SK-N-SH (cell line): ENCODE measurements around the gene APP. TPM values are rescaled to one million over a fixed set of nuclear protein-coding genes. Genes with fewer than 3 reads are reported as not detected.

Experiments
- CTCF ChIA-PET: fragments of 300-600, 350-600 bp; formaldehyde crosslinking; extraction: SDS; loops from one replicate; lab custom pipeline; 2021; lab: Yijun Ruan, JAX
- POLR2A ChIA-PET: fragments of 350-600 bp; sonication (Branson Sonifier 250); formaldehyde crosslinking; extraction: SDS; loops from one replicate; lab custom pipeline; 2020; ENCODE audit warnings: antibody characterized with exemption, inconsistent platforms; lab: Yijun Ruan, JAX
- DNase-seq: peaks from one replicate; pipeline ENCODE4 v3.0.0; 2012
- H2AFZ ChIP-seq: fragments of 200-600 bp; sonication (generic); 2 replicates; pipeline ENCODE4 v1.8.1; 2016; ENCODE audit warnings: antibody characterized with exemption, mild to moderate bottlenecking, low read depth
- H3F3A ChIP-seq: fragments of 200-600 bp; sonication (generic); replicated peaks from 2 replicates; pipeline ENCODE3; 2016; ENCODE audit warnings: antibody characterized with exemption, mild to moderate bottlenecking; ENCODE audit not compliant: insufficient read depth
- H3K27ac ChIP-seq, 2 experiments: fragments of 200-500 bp in 1 of 2; fragments of 200-600 bp in 1 of 2; sonication (Bioruptor generic) in 1 of 2; sonication (generic), shearing (Covaris generic) in 1 of 2; 2 replicates each; pipeline versions ENCODE4 v1.5.1 to v1.6.1; 2014 to 2016; ENCODE audit warnings: low read depth in 2 of 2, inconsistent platforms in 1 of 2, low read length in 1 of 2, mild to moderate bottlenecking in 1 of 2, mixed read lengths in 1 of 2
- H3K27me3 ChIP-seq: fragments of 200-600 bp; sonication (generic), shearing (Covaris generic); 2 replicates; pipeline ENCODE4 v1.6.1; 2016; ENCODE audit warnings: mixed run types; ENCODE audit not compliant: insufficient read depth
- H3K36me3 ChIP-seq, 2 experiments: fragments of 200-500 bp in 1 of 2; fragments of 200-600 bp in 1 of 2; sonication (Bioruptor generic) in 1 of 2; sonication (generic) in 1 of 2; replicated peaks in 1 of 2; 2 replicates each; pipeline versions ENCODE3 to v1.5.1; 2014 to 2016; ENCODE audit warnings: low read length in 1 of 2, mild to moderate bottlenecking in 1 of 2; ENCODE audit not compliant: insufficient read depth in 2 of 2, control insufficient read depth in 1 of 2
- H3K4me1 ChIP-seq, 2 experiments: fragments of 200-500 bp in 1 of 2; fragments of 200-600 bp in 1 of 2; sonication (Bioruptor generic) in 1 of 2; sonication (generic), shearing (Covaris generic) in 1 of 2; 2 replicates each; pipeline versions ENCODE4 v1.5.1 to v1.6.1; 2014 to 2016; ENCODE audit warnings: low read depth in 1 of 2, low read length in 1 of 2, mixed run types in 1 of 2; ENCODE audit not compliant: insufficient read depth in 2 of 2, control insufficient read depth in 1 of 2
- H3K4me2 ChIP-seq: fragments of 200-600 bp; sonication (generic), shearing (Covaris generic); 2 replicates; pipeline ENCODE4 v1.6.1; 2017; ENCODE audit warnings: mixed run types
- H3K4me3 ChIP-seq, 2 experiments: fragments of 200-500 bp in 1 of 2; fragments of 200-600 bp in 1 of 2; sonication (Bioruptor generic) in 1 of 2; sonication (generic), shearing (Covaris generic) in 1 of 2; 2 replicates each; pipeline versions ENCODE4 v1.5.1 to v1.8.1; 2014 to 2016; ENCODE audit warnings: low read depth in 2 of 2, inconsistent platforms in 1 of 2, low read length in 1 of 2, mild to moderate bottlenecking in 1 of 2, mixed read lengths in 1 of 2, moderate library complexity in 1 of 2
- H3K79me2 ChIP-seq: fragments of 200-600 bp; sonication (generic); 2 replicates; pipeline ENCODE4 v1.8.1; 2017; ENCODE audit warnings: mild to moderate bottlenecking; ENCODE audit not compliant: insufficient read depth
- H3K9ac ChIP-seq: fragments of 200-600 bp; sonication (generic); 2 replicates; pipeline ENCODE4 v1.6.1; 2017; ENCODE audit warnings: mixed run types
- H3K9me2 ChIP-seq: fragments of 200-600 bp; sonication (generic); 2 replicates; pipeline ENCODE4 v1.6.1; 2017; ENCODE audit warnings: mixed run types
- H3K9me3 ChIP-seq: fragments of 200-600 bp; sonication (generic); 2 replicates; pipeline ENCODE4 v1.6.1; 2017; ENCODE audit warnings: mixed run types, mild to moderate bottlenecking, moderate library complexity
- H4K20me1 ChIP-seq: fragments of 200-600 bp; sonication (generic); 2 replicates; pipeline ENCODE4 v1.6.1; 2017; ENCODE audit warnings: mild to moderate bottlenecking, mixed run types; ENCODE audit not compliant: insufficient read depth
- CHD2 ChIP-seq: fragments of 150-350 bp; IDR thresholded peaks from 2 replicates; pipeline ENCODE4 v1.6.1; 2018; ENCODE audit warnings: low read length; ENCODE audit not compliant: partially characterized antibody
- CTCF ChIP-seq: fragments of 200-600 bp; sonication (generic); IDR thresholded peaks from 2 replicates; pipeline ENCODE4 v1.6.1; 2017; ENCODE audit warnings: antibody characterized with exemption, mild to moderate bottlenecking, moderate library complexity
- ELF1 ChIP-seq: IDR thresholded peaks from 2 replicates; pipeline ENCODE4 v1.4.0; 2012
- FOXJ3 ChIP-seq: sonication (generic); formaldehyde crosslinking; IDR thresholded peaks from 2 replicates; pipeline ENCODE4 v1.5.1; 2020; ENCODE audit warnings: mild to moderate bottlenecking, missing genetic modification reagents
- IRF3 ChIP-seq: fragments of 150-350 bp; IDR thresholded peaks from 2 replicates; pipeline ENCODE4 v1.6.1; 2016; ENCODE audit warnings: mild to moderate bottlenecking, low read depth, low read length
- MAX ChIP-seq: IDR thresholded peaks from 2 replicates; pipeline ENCODE4 v1.4.0; 2012; ENCODE audit warnings: low read depth
- MEF2A ChIP-seq: IDR thresholded peaks from 2 replicates; pipeline ENCODE4 v1.4.0; 2012; ENCODE audit warnings: low read depth, borderline replicate concordance
- MXI1 ChIP-seq: IDR thresholded peaks from 2 replicates; pipeline ENCODE4 v1.6.1; 2012; ENCODE audit warnings: mild to moderate bottlenecking, low read depth, low read length, improper control_type of control experiment
- NFIC ChIP-seq: IDR thresholded peaks from 2 replicates; pipeline ENCODE4 v1.4.0; 2012; ENCODE audit warnings: borderline replicate concordance
- PBX3 ChIP-seq: IDR thresholded peaks from 2 replicates; pipeline ENCODE4; 2012
- RAD21 ChIP-seq: IDR thresholded peaks from 2 replicates; pipeline ENCODE4 v1.6.1; 2012; ENCODE audit warnings: mild to moderate bottlenecking, low read length
- TCF12 ChIP-seq: IDR thresholded peaks from 2 replicates; pipeline ENCODE4 v1.4.0; 2012
- TEAD4 ChIP-seq: IDR thresholded peaks from 2 replicates; pipeline ENCODE4 v1.4.0; 2012; ENCODE audit warnings: mild to moderate bottlenecking, borderline replicate concordance; ENCODE audit not compliant: insufficient read depth
- USF1 ChIP-seq: IDR thresholded peaks from 2 replicates; pipeline ENCODE4 v1.4.0; 2012; ENCODE audit warnings: low read depth, borderline replicate concordance
- ZBTB33 ChIP-seq: IDR thresholded peaks from 2 replicates; pipeline ENCODE4 v1.4.0; 2012; ENCODE audit warnings: low read depth, borderline replicate concordance
- WGBS: methylation state at CpG from one replicate; pipeline ENCODE4 v1.1.6; 2017; ENCODE audit warnings: low lambda C conversion rate; 5-methylcytosine and 5-hydroxymethylcytosine counted together
- polyA plus RNA-seq, 3 experiments: library from polyadenylated mRNA; depleted of rRNA; stranded (reverse); fragments of >200 nt; gene quantifications; 2 replicates each; pipeline ENCODE4 v1.2.3, GENCODE V29; 2012

Gene APP
- polyA plus RNA-seq, 1 of the 3 experiments (the other 2 are of a cell fraction): 780 TPM

GRCh38 chr21:25913479-25913878 lies 257.1 kb downstream of the APP start:
- ChIA-PET CTCF (no interaction called here), POLR2A (no interaction called here)
- 96% methylated on average over 3 of the region's 3 CpGs for WGBS
- no peaks in the 10 kb centered on the region for H3K9me2 ChIP-seq
- no peak overlapping the region for H3K4me3 ChIP-seq
- no peaks in the 10 kb centered on the region for H3K27me3 ChIP-seq
- DNase-seq: no peak
- H3K4me2 ChIP-seq: no peak overlapping the region
- H4K20me1 ChIP-seq: no peaks in the 10 kb centered on the region
- no peak for TF ChIP-seq MEF2A
- no peak for TF ChIP-seq TEAD4
- TF ChIP-seq NFIC: no peak
- no peak for TF ChIP-seq CTCF
- no peak for TF ChIP-seq RAD21
- no peak for TF ChIP-seq ELF1
- TF ChIP-seq USF1: no peak
- TF ChIP-seq PBX3: no peak
- TF ChIP-seq FOXJ3 (CRISPR knock-in tag): no peak
- TF ChIP-seq MAX: no peak
- no peak for TF ChIP-seq TCF12
- no peak for TF ChIP-seq ZBTB33
- TF ChIP-seq MXI1: no peak
- TF ChIP-seq IRF3: no peak
- no peak for TF ChIP-seq CHD2
- no peaks in the 10 kb centered on the region for H3K9me3 ChIP-seq
- no peaks in the 10 kb centered on the region; a peak in 2 of 4 replicates for H3K4me1 ChIP-seq
- 0 out of 2 replicates have a peak, but pooled peaks cover 8% of the 10 kb centered on the region for H3K79me2 ChIP-seq
- no peak overlapping the region for H2AFZ ChIP-seq
- H3K36me3 ChIP-seq: peaks cover 6 to 8% of the 10 kb centered on the region in 2 experiments
- H3K27ac ChIP-seq: no peak overlapping the region
- no peak overlapping the region for H3K9ac ChIP-seq
- no peaks in the 10 kb centered on the region for H3F3A ChIP-seq
